Lower leg skin (tissue), 4 donors: ENCODE results near the gene ADCK1. TPM values are rescaled to one million over a fixed set of nuclear protein-coding genes. Genes with fewer than 3 reads are reported as not detected.

Experiments used
- DNase-seq, 2 donors: peaks; one replicate each; pipeline ENCODE4 v3.0.0-alpha.2; 2019; ENCODE audit warnings: low spot score in 2 of 2
- H3K4me3 ChIP-seq: fragments of 200-600 bp; sonication (generic); 2 replicates; pipeline ENCODE4 v1.5.1; 2017; ENCODE audit warnings: mild to moderate bottlenecking, low read depth; ENCODE audit not compliant: poor library complexity, severe bottlenecking
- CTCF ChIP-seq, 3 donors: fragments of 450-650 bp; IDR thresholded peaks; one replicate each; pipeline ENCODE4 v1.5.1; 2016; ENCODE audit warnings: antibody characterized with exemption in 3 of 3, mild to moderate bottlenecking in 3 of 3, moderate library complexity in 2 of 3
- POLR2A ChIP-seq, 2 donors: fragments of 450-650 bp; IDR thresholded peaks; one replicate each; pipeline ENCODE4 v1.6.1; 2016 to 2017; ENCODE audit warnings: antibody characterized with exemption in 2 of 2, mild to moderate bottlenecking in 1 of 2, moderate library complexity in 1 of 2
- WGBS, 2 donors: methylation state at CpG; one replicate each; pipeline ENCODE4 v1.1.5; 2018; 5-methylcytosine and 5-hydroxymethylcytosine counted together
- intact Hi-C: fragments of 100-400 bp; cut with DNase I; formaldehyde crosslinking; loops from one replicate; pipeline ENCODE4 v1.15.0; 2023; ENCODE audit warnings: low total_unique reads
- total RNA-seq, 4 donors: library from RNA; depleted of rRNA; stranded (reverse); fragments of >200 nt; gene quantifications; one replicate each; pipeline ENCODE4 v1.1.0, GENCODE V29; 2016

The ADCK1 gene
- total RNA-seq, 4 donors from 2014 or later: 5.7 to 8.5 (median 6.4) TPM

- 49 to 52% methylated on average over 14 of the region's 14 CpGs for WGBS, 2 donors
- no peak for DNase-seq
- TF ChIP-seq CTCF (IDR thresholded peaks at IDR 0.05) (no peak), POLR2A (IDR thresholded peaks at IDR 0.05) (no peak)
- intact Hi-C loops: no loop called here
- H3K4me3 ChIP-seq: no peak overlapping the region
Measured at GRCh38 chr14:77979666-77980351, 179.9 kb downstream of the ADCK1 start.

- H3K4me3 ChIP-seq: no peak overlapping the region
- no peak for DNase-seq
- intact Hi-C loops: no loop called here
- 13 to 16% methylated on average over 21 to 44 of the region's 45 CpGs for WGBS, 2 donors
- TF ChIP-seq POLR2A (IDR thresholded peaks at IDR 0.05): no peak
- TF ChIP-seq CTCF (IDR thresholded peaks at IDR 0.05): no peak
Measured at GRCh38 chr14:77980475-77981321, 180.8 kb downstream of the ADCK1 start.

Other genes starting within 250 kb of the ADCK1 start
- 10 to 100 TPM; 18.4 to 31.8 (median 22.1) TPM for gene SPTLC2, start 183.5 kb upstream of the ADCK1 start, total RNA-seq
- 10 to 100 TPM; 10.7 to 15.8 (median 14.9) TPM for gene ALKBH1, start 92.1 kb upstream of the ADCK1 start, total RNA-seq
- gene SLIRP, start 92.0 kb upstream of the ADCK1 start, total RNA-seq: 100 to 1,000 TPM in 3 of 4 donors, 10 to 100 TPM in 1; 87.1 to 309 (median 107) TPM
- gene SNW1, start 39.0 kb upstream of the ADCK1 start, total RNA-seq: 10 to 100 TPM; 46.7 to 62.8 (median 58.0) TPM